Measurements from ENCODE around the gene NACA2. TPM values are rescaled to one million over a fixed set of nuclear protein-coding genes. Genes with fewer than 3 reads are reported as not detected.

Gene NACA2
- total and polyA plus RNA-seq, 2 of the 8 experiments (the other 6 are each of a cell fraction or from before 2014, with no cell fraction given): not detected

DNA sequence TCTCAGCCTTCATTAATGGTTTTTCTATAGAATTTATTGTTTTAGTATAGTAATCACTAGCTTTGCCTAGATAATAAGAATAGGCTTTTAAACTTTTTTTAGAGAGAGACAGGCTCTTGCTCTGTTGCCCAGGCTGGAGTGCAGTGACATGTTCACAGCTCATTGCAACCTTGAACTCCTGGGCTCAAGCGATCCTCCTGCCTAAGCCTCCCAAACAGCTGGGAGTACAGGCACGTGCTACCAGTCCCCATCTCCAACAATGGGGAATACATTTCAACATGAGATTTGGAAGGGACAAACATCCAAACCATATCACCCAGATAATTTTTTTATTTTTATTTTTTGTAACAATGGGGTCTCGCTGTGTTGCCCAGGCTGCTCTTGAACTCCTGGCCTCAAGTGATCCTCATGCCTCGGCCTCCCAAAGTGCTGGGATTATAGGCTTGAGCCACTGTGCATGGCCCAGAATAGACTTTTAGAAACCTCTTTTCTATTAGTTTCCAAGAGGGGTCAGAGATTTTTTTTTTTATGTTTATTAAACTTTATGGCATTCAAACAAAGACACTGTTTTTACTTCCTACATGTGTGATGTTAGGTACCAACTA lies 7.3 kb downstream of the NACA2 start:
- no peaks in the 10 kb centered on the region for H3K36me3 ChIP-seq (ENCODE audit: control insufficient read depth in 2 of 4, insufficient read depth in 4 of 4, low read length in 3 of 4)

More for the DNA sequence above, 7.3 kb downstream of the NACA2 start:
- Histone ChIP-seq H4K8ac (ENCODE audit: extremely low read depth, insufficient read depth, low read length) (no peak overlapping the region), H3K4me1 (replicated peaks in 1 of 4; ENCODE audit: control insufficient read depth in 3 of 4, insufficient read depth in 4 of 4, low read length in 3 of 4) (no peaks in the 10 kb centered on the region), H2AK5ac (ENCODE audit: low read depth, low read length) (no peak overlapping the region), H3K9me3 (ENCODE audit: insufficient read depth in 2 of 2, low read depth in 1 of 2, low read length in 1 of 2) (no peaks in the 10 kb centered on the region), H2BK12ac (ENCODE audit: low read depth, low read length) (no peak overlapping the region), H3K56ac (replicated peaks; ENCODE audit: insufficient read length, low read depth, low read length) (no peak overlapping the region), H3K23ac (ENCODE audit: insufficient read length) (no peak overlapping the region), H3K14ac (ENCODE audit: insufficient read length) (no peak overlapping the region), H3K27ac (ENCODE audit: low read depth, low read length) (no peak overlapping the region), H4K91ac (replicated peaks; ENCODE audit: insufficient read length, low read length) (no peak overlapping the region), H2AFZ (ENCODE audit: low read length) (no peak overlapping the region), H4K5ac (ENCODE audit: insufficient read length, low read depth, low read length) (no peak overlapping the region), H3K4me2 (ENCODE audit: insufficient read depth in 1 of 2, low read depth in 2 of 2, low read length in 2 of 2) (no peak overlapping the region), H3K9ac (replicated peaks in 1 of 4; ENCODE audit: extremely low read depth in 1 of 4, low read depth in 3 of 4, low read length in 3 of 4) (no peak overlapping the region), H3K27me3 (replicated peaks in 1 of 4; ENCODE audit: control insufficient read depth in 3 of 4, extremely low read depth in 1 of 4, insufficient read depth in 3 of 4, low read length in 3 of 4) (no peaks in the 10 kb centered on the region), H3K79me1 (ENCODE audit: low read depth, low read length) (no peaks in the 10 kb centered on the region), H2BK20ac (ENCODE audit: low read length) (no peak overlapping the region), H2BK120ac (replicated peaks; ENCODE audit: low read depth, low read length) (no peak overlapping the region), H2BK5ac (ENCODE audit: low read depth, low read length) (no peak overlapping the region), H3K4ac (replicated peaks; ENCODE audit: insufficient read length, low read depth, low read length) (no peak overlapping the region), H3K4me3 (ENCODE audit: extremely low read depth in 1 of 4, insufficient read depth in 2 of 4, low read depth in 3 of 4, low read length in 4 of 4) (no peak overlapping the region), H3K23me2 (ENCODE audit: low read depth, low read length) (no peaks in the 10 kb centered on the region), H2BK15ac (ENCODE audit: low read length) (no peak overlapping the region), H4K20me1 (replicated peaks in 1 of 2; ENCODE audit: control insufficient read depth in 1 of 2, insufficient read depth in 2 of 2, low read length in 2 of 2) (no peaks in the 10 kb centered on the region), H3K79me2 (ENCODE audit: control insufficient read depth in 1 of 2, insufficient read depth in 2 of 2, low read length in 2 of 2) (no peaks in the 10 kb centered on the region), H3K18ac (ENCODE audit: extremely low read depth, low read length) (no peak overlapping the region)
- ChIA-PET POLR2A (ENCODE audit: partially characterized antibody) (no interaction called here), CTCF (ENCODE audit: partially characterized antibody) (interaction anchor here (0.6 to 1.3 kb wide), 7 partner anchors 9 to 998 kb away, joined by 3 to 6 read pairs (median 3); no protein-coding TSS in a partner anchor)
- no peak for FAIRE-seq
- TF ChIP-seq SAP30 (IDR thresholded peaks at IDR 0.05; ENCODE audit: insufficient read depth, insufficient replicate concordance, low read length): no peak
- no peak for TF ChIP-seq EGR1 (IDR thresholded peaks at IDR 0.05; ENCODE audit: borderline replicate concordance, low read depth, low read length)
- TF ChIP-seq SP1 (IDR thresholded peaks at IDR 0.05; ENCODE audit: low read depth, low read length): no peak
- no peak for TF ChIP-seq MAFK (IDR thresholded peaks at IDR 0.05; ENCODE audit: low read depth, low read length)
- no peak for TF ChIP-seq FOSL1 (IDR thresholded peaks at IDR 0.05; ENCODE audit: insufficient read depth, low read depth, low read length)
- TF ChIP-seq, protein P1, sequence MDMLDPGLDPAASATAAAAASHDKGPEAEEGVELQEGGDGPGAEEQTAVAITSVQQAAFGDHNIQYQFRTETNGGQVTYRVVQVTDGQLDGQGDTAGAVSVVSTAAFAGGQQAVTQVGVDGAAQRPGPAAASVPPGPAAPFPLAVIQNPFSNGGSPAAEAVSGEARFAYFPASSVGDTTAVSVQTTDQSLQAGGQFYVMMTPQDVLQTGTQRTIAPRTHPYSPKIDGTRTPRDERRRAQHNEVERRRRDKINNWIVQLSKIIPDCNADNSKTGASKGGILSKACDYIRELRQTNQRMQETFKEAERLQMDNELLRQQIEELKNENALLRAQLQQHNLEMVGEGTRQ (IDR thresholded peaks at IDR 0.05; ENCODE audit: low read length): no peak
- no peak for TF ChIP-seq BRCA1 (IDR thresholded peaks at IDR 0.05; ENCODE audit: low read depth, low read length)
- no peak for TF ChIP-seq NRF1 (IDR thresholded peaks at IDR 0.05; ENCODE audit: low read depth, low read length)
- TF ChIP-seq EP300 (IDR thresholded peaks at IDR 0.05; ENCODE audit: borderline replicate concordance in 1 of 2, low read depth in 2 of 2, low read length in 2 of 2): no peak
- TF ChIP-seq CEBPB (IDR thresholded peaks at IDR 0.05; ENCODE audit: low read depth, low read length): no peak
- 89% methylated on average over 4 of the region's 4 CpGs; no CpG with 5 or more reads in 1 of the 2 experiments for WGBS, 2 experiments (ENCODE audit: extremely low coverage in 1 of 2, insufficient coverage in 1 of 2, insufficient read length in 1 of 2, insufficient replicate concordance in 2 of 2, low coverage in 1 of 2, low lambda C conversion rate in 2 of 2, missing lambda C conversion rate in 1 of 2)
- DNase-seq (ENCODE audit: low read depth in 1 of 2, low spot score in 2 of 2): no peak
